ENCODE data around the gene NDUFS8.
A peak's percentile ranks its signal among the peaks of the same experiment; 100 is the strongest.

- TF ChIP-seq CTCF (IDR thresholded peaks at IDR 0.05), result peak in 1 of 6 experiments; percentile 10
- TF ChIP-seq POLR2A (IDR thresholded peaks at IDR 0.05), result peak in 2 of 4 donors; percentile 46 to 67
Measured at GRCh38 chr11:68010090-68011041, 20.1 kb upstream of the NDUFS8 start, which contains the start of gene ALDH3B1.
